HG02840 (cell line): Measurements from ENCODE around the gene AUTS2.
"Not testable (repeated sequence)": the region's sequence is repeated elsewhere in the genome, so short reads cannot be mapped to it uniquely, and the experiment has no call there.

Experiments used
- ATAC-seq: cut with Tn5 transposase; IDR thresholded peaks from one replicate; pipeline ENCODE4 v1.9.1; 2021; ENCODE audit warnings: mild to moderate bottlenecking, moderate library complexity, moderate number of reproducible peaks; ENCODE audit not compliant: unreplicated experiment, low FRiP score

AUTS2 gene

DNA sequence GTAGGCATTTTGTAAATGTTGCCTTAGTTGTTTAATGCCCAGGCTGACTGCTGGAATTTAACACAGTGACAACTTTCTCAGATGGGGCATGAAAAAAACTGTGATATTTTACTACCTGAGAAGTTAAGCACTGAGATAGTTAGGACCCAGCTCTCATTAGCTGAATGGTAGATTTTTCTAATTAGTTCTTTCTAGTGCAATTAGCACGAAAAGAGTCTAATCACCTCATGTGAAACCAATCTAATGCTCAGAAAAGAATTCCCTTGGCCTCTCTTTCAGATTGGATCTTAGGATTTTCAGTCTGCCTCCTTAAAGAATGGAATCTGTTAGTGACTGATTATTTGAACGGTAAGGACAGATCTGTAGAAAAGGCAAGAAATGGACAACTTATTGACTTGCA is 743.2 kb downstream of the AUTS2 start:
- ATAC-seq: no peak

DNA sequence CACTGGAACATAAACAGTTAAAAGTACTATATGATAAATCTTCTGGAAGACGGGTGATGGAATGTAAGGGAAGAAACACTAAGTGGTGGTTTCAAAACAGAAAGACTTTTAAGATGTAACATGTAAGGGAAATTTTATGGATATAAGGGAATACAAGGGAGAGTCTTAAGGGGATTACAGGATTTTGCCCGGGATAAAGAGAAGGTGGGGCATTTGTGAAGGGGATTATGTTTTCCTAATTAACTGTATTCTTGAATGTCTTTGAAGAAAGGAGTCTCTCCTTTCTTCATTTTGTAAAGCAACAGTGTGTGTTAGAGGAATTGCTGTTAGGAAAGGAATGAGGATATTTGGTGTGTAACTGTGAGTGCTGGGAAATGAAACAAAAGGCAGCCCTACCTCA is 745.2 kb downstream of the AUTS2 start:
- no peak for ATAC-seq

DNA sequence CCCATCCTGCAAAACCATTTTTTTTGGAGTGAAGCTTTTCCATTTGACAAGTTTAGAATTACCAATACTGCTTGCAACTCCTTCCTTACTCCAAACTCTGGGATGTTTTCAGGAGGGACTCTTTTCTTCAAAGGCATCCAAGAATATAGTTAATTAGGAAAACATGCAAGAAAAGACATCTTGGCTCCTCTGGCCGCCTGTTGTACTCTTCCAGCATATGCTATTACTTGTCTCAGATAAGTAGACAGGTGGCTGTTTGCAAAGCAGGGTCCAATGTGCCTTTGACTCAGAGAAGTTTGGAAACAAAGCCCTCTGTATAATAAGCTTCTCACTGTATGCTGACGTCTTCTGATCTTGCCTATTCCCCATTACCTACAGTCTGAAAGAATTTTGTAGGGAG is 746.5 kb downstream of the AUTS2 start:
- ATAC-seq: no peak

DNA sequence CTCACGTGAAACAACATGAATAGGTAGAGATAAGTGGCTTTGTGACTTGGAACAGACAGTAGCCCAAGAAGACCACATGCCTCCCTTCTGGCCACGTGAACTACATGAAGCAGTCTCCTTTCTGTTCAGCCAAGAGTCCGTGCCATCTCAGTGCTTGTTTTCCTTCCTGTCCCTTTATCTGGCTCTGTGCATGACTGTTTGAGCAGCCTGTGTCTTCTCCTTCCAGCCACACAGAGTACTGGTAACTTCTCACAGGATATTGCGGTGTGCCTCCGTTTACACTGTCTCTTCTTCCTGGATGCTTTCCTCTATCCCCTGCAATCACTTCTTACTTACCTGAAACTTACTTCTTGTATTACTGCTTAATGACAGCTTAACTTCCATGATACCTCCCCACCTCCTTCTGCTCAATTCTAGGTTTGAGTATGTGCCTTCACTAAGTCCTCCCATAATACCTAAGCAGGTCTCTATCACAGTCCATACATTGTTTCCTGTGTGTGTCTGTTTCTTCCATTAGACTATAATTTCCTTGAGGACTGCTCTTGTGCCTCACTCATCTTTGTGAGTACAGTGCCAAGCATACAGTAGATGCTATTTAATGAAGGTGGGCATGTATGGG is 748.7 kb downstream of the AUTS2 start:
- no peak for ATAC-seq

DNA sequence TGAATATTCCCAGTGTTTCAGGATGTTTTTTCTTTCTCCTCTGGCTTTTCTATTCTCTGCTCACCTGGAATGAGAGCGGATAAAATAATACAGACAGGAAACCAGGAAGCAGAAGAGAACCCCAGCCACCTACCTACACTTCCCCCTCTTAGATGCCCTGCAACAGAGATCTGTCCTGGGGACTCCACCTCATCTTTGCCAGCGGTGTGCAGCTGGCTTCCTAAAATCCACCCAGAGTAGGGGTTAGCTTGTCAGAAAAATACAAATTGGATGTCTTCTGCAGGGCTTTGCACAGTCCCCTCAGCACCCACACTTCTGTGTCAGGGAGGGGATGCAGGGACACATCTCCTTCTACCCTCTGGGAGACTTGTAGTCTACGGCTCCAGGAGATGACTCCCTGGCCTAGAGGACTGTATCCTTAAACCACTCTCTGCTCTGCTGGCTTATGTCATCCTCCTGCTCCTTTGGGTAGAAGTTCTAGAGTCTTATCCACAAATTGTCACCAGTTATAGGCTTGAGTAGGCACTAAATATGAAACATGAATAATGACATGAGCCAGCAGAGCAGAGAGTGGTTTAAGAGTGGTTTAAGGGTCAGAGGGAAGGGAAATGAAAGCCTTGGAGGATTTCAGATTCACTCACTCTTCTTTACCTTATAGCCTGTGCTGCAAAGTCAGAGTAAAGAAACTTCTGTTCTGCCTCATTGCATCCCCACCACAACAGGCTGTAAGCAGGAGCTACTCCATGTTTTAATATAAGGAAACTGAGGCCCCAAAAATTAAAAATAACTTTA is 749.4 kb downstream of the AUTS2 start:
- ATAC-seq: no peak

DNA sequence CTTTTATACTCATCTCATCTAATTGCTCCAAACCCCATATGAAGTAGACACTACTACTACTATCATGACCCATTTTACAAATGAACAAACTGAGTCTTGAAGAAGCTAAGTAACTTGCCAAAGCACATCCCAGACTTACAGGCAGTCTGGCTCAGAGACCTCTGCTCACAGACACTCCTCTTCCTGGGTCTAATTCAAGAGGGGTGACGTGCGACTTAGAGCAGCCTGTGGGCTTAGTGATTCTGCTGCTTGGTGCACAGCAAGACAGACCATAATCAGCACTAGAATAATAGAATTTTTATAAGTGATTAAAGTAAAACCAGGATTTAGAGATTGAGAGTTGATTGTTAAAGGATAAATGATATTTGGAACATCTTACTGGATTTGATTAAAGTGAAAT is 750.8 kb downstream of the AUTS2 start:
- ATAC-seq: no peak

DNA sequence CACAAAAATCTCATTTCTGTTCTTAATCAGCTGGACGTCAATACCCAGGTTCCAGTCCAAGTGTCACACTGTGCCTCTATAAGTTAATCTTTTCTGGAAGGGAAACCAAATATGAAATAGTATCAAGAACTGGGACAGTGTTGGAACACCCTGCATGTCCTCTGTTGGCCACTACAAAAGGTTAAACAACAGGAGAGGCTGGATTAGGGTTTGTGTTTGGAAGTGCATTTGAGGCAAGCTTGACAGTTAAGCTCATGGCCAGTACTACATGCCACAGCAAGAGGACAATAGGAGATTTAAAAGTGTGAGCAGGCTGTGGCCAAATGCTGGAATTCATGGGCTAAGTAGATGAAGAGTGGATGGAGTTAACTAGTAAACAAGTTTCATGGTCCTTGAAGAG is 751.5 kb downstream of the AUTS2 start:
- ATAC-seq: no peak

DNA sequence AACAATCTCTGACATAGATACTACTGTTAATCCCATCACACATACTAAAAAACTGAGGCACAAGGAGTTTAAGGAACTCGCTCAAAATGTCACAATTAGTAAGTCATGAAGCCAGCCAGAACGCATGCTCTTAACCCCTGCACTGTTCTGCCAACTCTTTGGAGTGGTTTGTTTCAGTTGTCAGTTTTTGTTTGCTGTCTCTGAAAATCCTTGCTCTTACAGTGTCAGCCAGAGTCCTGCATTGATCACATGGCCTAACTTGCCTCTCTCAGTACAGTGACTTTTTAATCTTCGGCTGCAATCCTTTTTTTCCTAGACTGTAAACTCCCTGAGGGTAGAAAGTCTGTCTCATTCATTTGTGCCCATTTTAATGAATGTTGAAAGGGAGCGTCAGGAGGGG is 753.8 kb downstream of the AUTS2 start:
- ATAC-seq: no peak

DNA sequence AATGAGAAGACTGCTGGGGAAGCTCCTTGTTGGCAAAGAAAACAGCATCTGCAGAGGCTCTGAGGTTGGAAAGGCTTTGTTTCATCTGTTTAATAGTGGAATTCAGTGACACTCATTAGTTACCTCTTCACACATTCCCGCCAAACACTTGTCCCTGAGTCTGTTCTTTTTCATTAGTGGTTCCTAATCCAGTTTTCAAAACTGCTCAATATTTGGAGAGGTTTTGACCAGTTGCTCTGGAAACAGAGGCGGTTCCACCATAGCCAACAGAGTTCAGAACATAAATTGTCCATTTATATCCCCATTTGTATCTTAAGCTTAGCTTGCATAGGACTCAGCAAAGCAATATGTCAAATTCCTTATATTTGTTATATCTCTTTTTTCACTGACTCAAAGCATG is 754.6 kb downstream of the AUTS2 start:
- no peak for ATAC-seq

DNA sequence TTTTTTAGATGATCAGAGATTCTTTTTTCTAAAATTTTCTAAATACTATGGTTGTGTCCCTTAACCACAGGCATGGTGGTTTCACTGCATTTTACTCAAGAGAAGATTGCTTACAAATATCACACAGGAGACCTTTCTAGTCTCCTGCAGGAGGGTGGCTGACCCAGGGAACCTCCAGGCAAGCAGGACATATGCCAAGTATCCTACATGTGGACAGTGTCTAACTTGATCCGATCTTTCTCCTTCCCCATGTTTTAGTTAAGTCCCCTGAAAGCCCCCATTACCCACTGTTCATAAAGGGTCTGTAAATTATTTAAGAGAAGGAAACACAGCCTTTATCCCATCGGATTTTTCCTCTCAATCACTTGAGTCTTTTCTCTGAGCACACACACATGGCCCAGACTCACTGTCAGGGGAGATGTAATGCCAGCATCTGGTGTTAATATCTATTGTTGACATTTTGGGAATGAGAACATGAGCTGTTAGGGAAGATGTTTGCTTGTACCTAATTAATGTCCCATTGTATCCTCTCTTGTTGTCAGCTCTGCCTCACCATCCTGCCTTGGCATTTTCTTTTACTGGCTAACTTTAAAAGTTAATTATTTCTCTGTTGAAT is 755.2 kb downstream of the AUTS2 start:
- no peak for ATAC-seq

DNA sequence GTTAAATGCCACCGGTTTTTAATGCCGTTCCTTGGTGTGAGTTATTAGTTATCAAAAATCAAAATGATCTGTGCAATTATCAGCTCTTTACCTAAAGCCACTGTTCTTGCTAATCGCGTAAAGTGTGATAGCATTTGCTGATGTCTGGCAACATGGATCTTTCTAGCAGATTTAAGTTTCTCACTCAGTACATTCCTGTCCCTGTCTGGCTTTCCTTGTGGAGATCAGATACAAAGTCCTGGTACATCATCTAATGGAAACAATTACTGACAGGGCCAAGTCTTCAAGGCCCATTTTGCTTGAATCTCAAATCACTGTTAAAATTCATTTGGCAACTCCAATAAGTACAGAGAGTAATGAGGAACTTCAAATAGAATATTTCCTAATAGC is 755.7 kb downstream of the AUTS2 start:
- no peak for ATAC-seq

DNA sequence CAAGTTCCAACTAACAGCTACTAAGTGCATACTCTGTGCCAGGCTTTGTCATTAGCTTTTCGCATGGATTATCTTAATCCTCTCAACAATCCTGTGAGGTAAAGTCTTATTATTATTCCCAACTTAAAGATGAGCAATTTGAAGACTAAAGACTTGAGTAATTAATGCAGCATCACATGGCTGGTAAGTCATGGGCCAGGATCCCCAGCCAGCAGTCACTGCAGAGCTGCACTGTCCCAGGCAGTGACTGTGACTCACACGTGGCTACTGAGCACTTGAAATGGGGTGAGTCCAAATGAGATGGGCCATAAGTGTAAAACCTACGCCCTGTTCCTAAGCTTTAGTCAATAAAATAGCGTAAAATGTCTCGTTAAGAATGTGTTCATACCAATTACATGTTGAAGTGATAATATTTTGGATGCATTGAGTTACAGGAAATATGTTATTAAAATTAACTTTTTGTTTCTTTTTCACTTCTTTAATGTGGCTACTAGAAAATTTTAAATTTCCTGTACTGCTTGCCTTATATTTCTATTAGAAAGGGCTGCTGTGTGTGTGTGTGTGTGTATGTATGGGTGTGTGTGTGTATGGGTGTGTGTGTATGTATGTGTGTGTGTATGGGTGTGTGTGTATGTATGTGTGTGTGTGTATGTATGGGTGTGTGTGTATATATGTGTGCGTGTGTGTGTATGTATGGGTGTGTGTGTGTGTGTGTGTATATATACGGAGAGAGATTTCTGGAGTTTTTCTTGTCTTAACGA is 756.3 kb downstream of the AUTS2 start:
- no peak for ATAC-seq

DNA sequence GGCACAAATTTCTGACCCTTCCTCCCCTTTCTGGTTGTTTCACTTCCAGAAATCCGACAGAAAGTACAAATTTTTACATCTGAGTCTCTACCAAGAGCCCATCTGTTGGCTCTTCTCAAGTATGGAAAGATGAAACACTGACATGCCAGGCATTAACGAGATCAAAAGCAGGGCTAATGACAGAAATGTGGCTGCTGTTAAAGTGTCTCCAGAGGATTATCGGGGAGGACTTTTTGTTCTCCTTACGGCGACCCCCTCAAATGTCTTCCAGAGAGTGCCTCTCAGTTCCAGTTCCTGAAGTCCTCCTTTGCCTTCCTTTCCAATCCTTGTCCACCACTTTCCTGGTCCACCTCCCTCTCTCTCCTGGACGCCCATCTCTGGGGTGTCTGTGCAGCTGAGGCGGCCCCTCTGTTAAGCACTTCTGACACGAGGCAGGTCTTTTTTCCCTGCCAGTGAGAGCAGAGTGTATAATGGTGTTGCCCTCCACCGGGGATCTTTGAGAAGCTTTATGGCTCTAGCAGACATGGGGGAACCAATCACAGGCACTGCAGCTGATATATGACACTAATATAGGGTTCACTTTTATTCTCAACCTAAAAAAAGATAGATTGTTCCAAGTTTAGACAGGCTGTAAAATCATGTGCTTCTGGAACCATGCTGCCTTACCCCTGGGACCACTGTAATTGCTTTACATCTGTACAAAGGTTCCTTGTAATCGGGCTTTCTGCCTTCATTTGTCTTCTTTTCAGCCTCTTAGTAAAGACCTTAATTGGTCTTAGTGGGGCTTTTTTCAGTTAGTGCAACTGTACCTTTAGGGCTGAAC is 757.1 kb downstream of the AUTS2 start:
- no peak for ATAC-seq

DNA sequence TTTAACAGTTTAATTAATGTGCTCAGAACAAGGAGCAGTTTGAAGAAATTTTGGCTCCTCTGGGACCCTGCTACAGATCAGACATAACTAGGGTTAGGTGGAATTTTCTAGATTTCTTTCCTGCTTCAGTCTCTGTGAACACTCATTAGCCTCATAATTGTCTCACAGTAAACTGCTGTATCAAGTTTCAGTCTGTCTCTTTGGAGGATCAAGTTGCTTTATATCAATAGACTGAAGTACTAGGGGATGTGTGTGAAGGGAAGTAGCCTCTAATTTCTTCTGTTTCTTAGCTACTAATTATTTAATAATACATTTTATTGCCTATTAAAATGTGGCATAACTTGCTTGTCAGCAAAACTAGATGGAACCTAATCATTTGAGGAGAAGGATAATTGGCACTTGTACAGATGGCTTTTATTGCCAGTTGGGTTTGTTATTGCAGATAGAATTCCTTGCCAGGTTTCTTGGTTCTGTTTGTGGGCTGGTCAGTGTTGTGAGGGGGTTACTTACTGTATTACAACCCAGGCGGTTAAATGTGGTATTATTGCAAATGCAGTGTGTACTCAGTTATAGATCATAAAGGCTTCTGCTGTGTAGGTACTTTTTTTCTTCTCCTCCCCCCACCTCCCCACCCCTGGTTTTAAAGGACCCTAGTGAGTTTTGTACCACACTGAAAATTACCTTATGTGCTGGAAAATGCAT is 758.0 kb downstream of the AUTS2 start:
- ATAC-seq: no peak

DNA sequence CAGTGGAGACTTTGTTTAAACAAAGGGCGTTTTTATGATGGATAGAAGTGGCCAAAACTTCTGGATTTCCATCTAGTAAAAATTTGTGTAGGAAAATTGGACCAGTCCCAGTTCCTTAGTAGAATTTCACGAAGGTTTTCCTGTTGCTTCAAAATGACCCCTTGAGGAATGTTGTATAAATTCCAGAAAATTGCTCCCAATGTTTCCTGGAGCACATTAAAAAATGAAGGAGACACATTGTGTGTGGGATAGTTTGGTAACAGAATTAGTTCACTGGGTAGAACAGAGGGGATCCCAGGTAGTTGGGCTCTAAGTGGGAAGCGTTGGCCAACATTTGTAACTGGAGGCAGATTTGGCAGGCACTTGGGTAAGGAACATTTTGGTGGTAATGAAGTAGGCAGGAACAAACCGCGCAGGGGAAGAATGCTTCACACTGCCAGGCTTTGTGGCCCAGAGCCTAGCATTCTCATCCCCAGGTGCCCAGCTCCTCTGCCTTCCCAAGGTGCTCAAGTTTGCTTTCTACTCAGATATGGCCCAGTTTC is 758.6 kb downstream of the AUTS2 start:
- ATAC-seq: no peak

DNA sequence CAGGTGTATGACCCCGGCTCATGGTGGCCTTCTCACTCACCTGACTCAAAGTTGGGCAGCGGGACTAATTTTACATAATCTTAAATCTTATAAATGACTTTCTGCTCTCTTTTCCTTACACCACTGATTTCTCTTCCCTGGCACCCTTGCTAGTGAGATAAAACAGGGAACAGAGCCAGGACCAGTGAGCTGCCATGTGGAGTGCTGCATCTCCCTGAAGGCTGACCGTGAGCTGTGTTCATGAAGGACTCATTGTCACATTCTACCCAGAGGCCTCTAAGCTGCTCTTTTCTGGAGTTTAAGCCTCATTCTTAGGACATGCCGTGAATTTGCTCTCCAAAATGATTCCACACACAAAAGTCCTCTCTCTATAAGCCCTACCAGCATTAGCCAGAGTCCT is 762.3 kb downstream of the AUTS2 start:
- ATAC-seq: no peak

DNA sequence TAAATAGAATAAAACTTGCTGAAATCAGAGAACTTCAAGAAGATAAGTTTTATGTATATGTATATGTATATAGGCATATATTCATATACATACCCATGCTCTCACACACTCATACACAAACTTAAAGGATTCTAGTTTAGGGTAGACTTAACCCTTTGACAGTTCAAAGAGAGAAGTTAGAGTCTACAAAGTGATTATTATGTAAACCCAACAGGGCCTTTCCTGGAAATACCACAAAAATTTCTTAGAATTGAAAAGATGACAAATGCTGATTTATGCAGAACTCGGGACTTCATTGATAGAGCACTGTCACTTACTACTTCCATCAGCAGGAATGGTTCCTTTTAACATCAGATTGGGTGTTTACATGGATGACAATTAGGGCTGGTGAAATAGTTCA is 763.5 kb downstream of the AUTS2 start:
- no peak for ATAC-seq

DNA sequence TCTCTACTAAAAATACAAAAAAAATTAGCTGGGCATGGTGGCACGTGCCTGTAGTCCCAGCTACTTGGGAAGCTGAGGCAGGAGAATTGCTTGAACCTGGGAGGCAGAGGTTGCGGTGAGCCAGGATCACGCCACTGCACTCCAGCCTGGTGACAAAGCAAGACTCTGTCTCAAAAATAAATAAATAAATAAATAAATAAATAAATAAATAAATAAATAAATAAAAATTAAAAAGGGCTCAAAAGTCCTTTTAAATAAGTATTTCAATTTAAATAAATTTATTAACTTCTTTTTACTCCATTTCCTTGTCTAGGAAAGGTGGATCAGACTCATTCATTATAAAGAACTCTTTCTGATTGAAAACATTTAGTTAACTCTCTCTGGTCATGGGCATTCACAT is 766.1 kb downstream of the AUTS2 start:
- ATAC-seq: not testable (repeated sequence)

DNA sequence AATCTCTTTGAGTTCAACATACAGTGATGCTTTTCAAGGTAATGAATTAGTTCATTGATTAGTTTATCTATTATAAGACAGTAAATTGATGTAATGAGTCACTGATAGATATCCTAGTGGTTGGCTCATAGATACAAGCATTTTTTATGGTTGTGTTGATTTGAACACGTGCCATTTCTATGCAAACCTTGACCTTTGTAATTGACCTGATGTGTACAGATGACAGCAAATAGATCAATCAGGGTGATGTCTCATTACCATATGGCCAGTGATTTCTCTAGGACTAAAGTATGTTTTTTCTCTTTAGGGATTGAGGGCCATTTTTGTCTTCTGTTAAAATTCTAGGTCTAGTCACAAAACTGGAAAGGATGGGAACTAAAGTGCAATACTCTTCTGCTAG is 773.4 kb downstream of the AUTS2 start:
- no peak for ATAC-seq
